Upper lobe of right lung (tissue), 1 donor: ENCODE data around the gene INPP4B. TPM values are rescaled to one million over a fixed set of nuclear protein-coding genes. Genes with fewer than 3 reads are reported as not detected.

ENCODE experiments used
- ATAC-seq: fragments of 200-7000 bp; cut with Tn5 transposase; one replicate; pipeline ENCODE4 v1.9.1; 2020; ENCODE audit warnings: mild to moderate bottlenecking, moderate library complexity
- DNase-seq: peaks from one replicate; pipeline ENCODE4 v3.0.0-alpha.2; 2020
- H3K27ac ChIP-seq: fragments of 200-600 bp; one replicate; pipeline ENCODE4 v1.8.0; 2022
- H3K27me3 ChIP-seq: fragments of 200-600 bp; one replicate; pipeline ENCODE4 v1.8.0; 2022; ENCODE audit warnings: mild to moderate bottlenecking
- H3K36me3 ChIP-seq: fragments of 200-600 bp; one replicate; pipeline ENCODE4 v1.8.0; 2022
- H3K4me1 ChIP-seq: fragments of 200-600 bp; one replicate; pipeline ENCODE4 v1.8.0; 2022
- H3K4me3 ChIP-seq: fragments of 200-600 bp; one replicate; pipeline ENCODE4 v1.8.0; 2022; ENCODE audit warnings: mild to moderate bottlenecking
- H3K9me3 ChIP-seq: fragments of 200-600 bp; one replicate; pipeline ENCODE4 v1.8.0; 2022
- CTCF ChIP-seq: fragments of 200-600 bp; IDR thresholded peaks from one replicate; pipeline ENCODE4 v1.8.0; 2022; ENCODE audit warnings: antibody characterized with exemption
- intact Hi-C: fragments of 100-400 bp; cut with DNase I; formaldehyde crosslinking; loops from one replicate; pipeline ENCODE4 v1.11.0; 2022
- total RNA-seq: library from RNA; stranded (reverse); fragmentation: NEBNext Ultra II Directional; extraction: Animal tissue kit (Norgen Biotek cat#: 25700); gene quantifications from one replicate; pipeline ENCODE4 v1.2.1, GENCODE V29; 2021
- donor health status: DM: no; HTN: yes; CAD: no; lungs with severe emphysema.

The INPP4B gene
- total RNA-seq, 1 donor from 2014 or later, result 20.7 TPM

- TF ChIP-seq CTCF, result no peak
- Histone ChIP-seq H3K36me3 (no peaks in the 10 kb centered on the region), H3K9me3 (no peaks in the 10 kb centered on the region), H3K4me1 (no peaks in the 10 kb centered on the region), H3K27ac (no peak overlapping the region), H3K27me3 (no peaks in the 10 kb centered on the region), H3K4me3 (no peak overlapping the region)
- no peak for ATAC-seq
- DNase-seq, result no peak
- intact Hi-C loops, result no loop called here
These were observed 747.7 kb downstream of the INPP4B start for GRCh38 chr4:142098380-142098779.

GRCh38 chr4:142097015-142097414 lies 749.1 kb downstream of the INPP4B start:
- no peaks in the 10 kb centered on the region for H3K27me3 ChIP-seq
- no peaks in the 10 kb centered on the region for H3K36me3 ChIP-seq
- intact Hi-C loops, result no loop called here
- H3K9me3 ChIP-seq, result no peaks in the 10 kb centered on the region
- DNase-seq, result no peak
- no peak overlapping the region for H3K27ac ChIP-seq
- TF ChIP-seq CTCF, result no peak
- no peaks in the 10 kb centered on the region for H3K4me1 ChIP-seq
- ATAC-seq, result no peak
- no peak overlapping the region for H3K4me3 ChIP-seq

GRCh38 chr4:142095886-142096605 lies 750.1 kb downstream of the INPP4B start:
- intact Hi-C loops, result no loop called here
- Histone ChIP-seq H3K9me3 (no peaks in the 10 kb centered on the region), H3K4me1 (no peaks in the 10 kb centered on the region), H3K27me3 (no peaks in the 10 kb centered on the region), H3K27ac (no peak overlapping the region), H3K4me3 (no peak overlapping the region), H3K36me3 (no peaks in the 10 kb centered on the region)
- TF ChIP-seq CTCF, result no peak
- DNase-seq (no peak), ATAC-seq (no peak)

- no peaks in the 10 kb centered on the region for H3K9me3 ChIP-seq
- ATAC-seq (no peak), DNase-seq (no peak)
- H3K36me3 ChIP-seq, result no peaks in the 10 kb centered on the region
- intact Hi-C loops, result no loop called here
- H3K27ac ChIP-seq, result no peak overlapping the region
- no peak overlapping the region for H3K4me3 ChIP-seq
- H3K4me1 ChIP-seq, result no peaks in the 10 kb centered on the region
- no peak for TF ChIP-seq CTCF
- H3K27me3 ChIP-seq, result no peaks in the 10 kb centered on the region
These were observed 753.2 kb downstream of the INPP4B start for GRCh38 chr4:142092941-142093340.

- intact Hi-C loops, result no loop called here
- no peak for DNase-seq
- TF ChIP-seq CTCF, result no peak
These were observed 754.4 kb downstream of the INPP4B start for GRCh38 chr4:142091691-142092182.

More at GRCh38 chr4:142091691-142092182, 754.4 kb downstream of the INPP4B start:
- no peaks in the 10 kb centered on the region for H3K27me3 ChIP-seq
- no peaks in the 10 kb centered on the region for H3K4me1 ChIP-seq
- H3K9me3 ChIP-seq, result no peaks in the 10 kb centered on the region
- ATAC-seq, result no peak
- no peaks in the 10 kb centered on the region for H3K36me3 ChIP-seq
- H3K4me3 ChIP-seq, result no peak overlapping the region
- H3K27ac ChIP-seq, result peak overlapping the region; percentile 2
